Chondrocyte (in vitro differentiated cells): ENCODE data around the gene HSPG2. TPM values are rescaled to one million over a fixed set of nuclear protein-coding genes. Genes with fewer than 3 reads are reported as not detected.
A peak's percentile ranks its signal among the peaks of the same experiment; 100 is the strongest.

Experiments
- DNase-seq: peaks from one replicate; pipeline ENCODE4 v3.0.0; 2021; ENCODE audit warnings: mixed read lengths, low spot score
- H3K27ac Mint-ChIP-seq: one replicate; pipeline ENCODE4 v1.8.0; 2021; ENCODE audit warnings: mild to moderate bottlenecking, moderate library complexity, mixed read lengths; ENCODE audit not compliant: unreplicated experiment
- H3K27me3 Mint-ChIP-seq: 2 replicates; pipeline ENCODE4 v1.8.0; 2021; ENCODE audit warnings: low read depth, mixed read lengths
- H3K36me3 Mint-ChIP-seq: 2 replicates; pipeline ENCODE4 v1.8.0; 2021; ENCODE audit warnings: low read depth, mixed read lengths
- H3K4me1 Mint-ChIP-seq: 2 replicates; pipeline ENCODE4 v1.8.0; 2021; ENCODE audit warnings: low read depth, mild to moderate bottlenecking, mixed read lengths
- H3K4me3 Mint-ChIP-seq: one replicate; pipeline ENCODE4 v1.8.0; 2021; ENCODE audit warnings: mild to moderate bottlenecking, moderate library complexity, mixed read lengths; ENCODE audit not compliant: unreplicated experiment
- H3K9me3 Mint-ChIP-seq: 2 replicates; pipeline ENCODE4 v1.8.0; 2021; ENCODE audit warnings: low read depth, mixed read lengths
- total RNA-seq: library from RNA; stranded (reverse); gene quantifications from 3 replicates; pipeline ENCODE4 v1.2.1, GENCODE V29; 2021
- TF ChIP-seq, protein P1 (sequence below): fragments of 200-600 bp; sonication (generic); IDR thresholded peaks from 2 replicates; pipeline ENCODE4 v1.5.0; 2021; ENCODE audit warnings: antibody characterized with exemption, mild to moderate bottlenecking, moderate library complexity

The HSPG2 gene
- total RNA-seq, 1 donor from 2014 or later: 481 TPM

DNA sequence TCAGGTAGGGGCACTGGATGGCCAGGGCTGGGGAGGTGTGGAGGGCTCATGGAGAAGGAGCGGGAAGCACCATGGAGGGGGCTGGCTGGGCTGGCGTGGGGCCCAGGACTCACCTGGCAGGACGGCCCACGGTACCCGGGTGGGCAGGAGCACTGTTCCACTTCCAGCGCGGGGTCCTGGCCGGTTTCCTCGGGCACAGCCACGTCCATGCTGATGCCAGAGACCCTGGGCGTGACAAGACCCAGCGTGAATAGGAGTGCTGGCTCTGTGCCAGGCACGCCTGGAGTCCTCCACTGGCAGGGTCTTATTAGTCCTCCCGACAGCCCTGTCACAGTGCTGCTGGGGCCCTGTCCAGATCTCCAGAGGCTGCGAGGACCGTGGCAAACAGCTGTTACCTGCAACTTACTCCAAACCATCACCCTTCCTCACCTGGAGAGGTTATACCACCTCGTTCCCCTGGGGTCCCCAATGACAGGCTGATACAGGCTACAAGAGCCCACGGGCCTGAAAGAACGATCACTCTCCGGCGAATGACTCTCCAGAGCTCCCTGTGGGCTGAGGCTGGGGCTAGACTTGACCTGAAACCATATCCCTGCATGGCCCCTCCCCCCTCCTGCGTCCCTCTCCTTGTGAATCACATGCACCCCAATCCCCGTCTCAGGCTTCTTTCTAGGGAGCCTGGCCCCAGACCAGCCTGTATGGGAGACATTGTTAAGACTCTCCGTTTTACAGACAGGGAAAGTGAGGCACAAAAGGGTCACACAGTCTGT lies 62.1 kb downstream of the HSPG2 start:
- Mint-ChIP-seq H3K9me3 (no peaks in the 10 kb centered on the region), H3K36me3 (peaks cover 46% of the 10 kb centered on the region), H3K27me3 (no peaks in the 10 kb centered on the region), H3K27ac (no peak overlapping the region), H3K4me1 (peaks cover 12% of the 10 kb centered on the region), H3K4me3 (no peak overlapping the region)
- TF ChIP-seq, protein P1, sequence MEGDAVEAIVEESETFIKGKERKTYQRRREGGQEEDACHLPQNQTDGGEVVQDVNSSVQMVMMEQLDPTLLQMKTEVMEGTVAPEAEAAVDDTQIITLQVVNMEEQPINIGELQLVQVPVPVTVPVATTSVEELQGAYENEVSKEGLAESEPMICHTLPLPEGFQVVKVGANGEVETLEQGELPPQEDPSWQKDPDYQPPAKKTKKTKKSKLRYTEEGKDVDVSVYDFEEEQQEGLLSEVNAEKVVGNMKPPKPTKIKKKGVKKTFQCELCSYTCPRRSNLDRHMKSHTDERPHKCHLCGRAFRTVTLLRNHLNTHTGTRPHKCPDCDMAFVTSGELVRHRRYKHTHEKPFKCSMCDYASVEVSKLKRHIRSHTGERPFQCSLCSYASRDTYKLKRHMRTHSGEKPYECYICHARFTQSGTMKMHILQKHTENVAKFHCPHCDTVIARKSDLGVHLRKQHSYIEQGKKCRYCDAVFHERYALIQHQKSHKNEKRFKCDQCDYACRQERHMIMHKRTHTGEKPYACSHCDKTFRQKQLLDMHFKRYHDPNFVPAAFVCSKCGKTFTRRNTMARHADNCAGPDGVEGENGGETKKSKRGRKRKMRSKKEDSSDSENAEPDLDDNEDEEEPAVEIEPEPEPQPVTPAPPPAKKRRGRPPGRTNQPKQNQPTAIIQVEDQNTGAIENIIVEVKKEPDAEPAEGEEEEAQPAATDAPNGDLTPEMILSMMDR: no peak
- DNase-seq: peak; percentile 89

DNA sequence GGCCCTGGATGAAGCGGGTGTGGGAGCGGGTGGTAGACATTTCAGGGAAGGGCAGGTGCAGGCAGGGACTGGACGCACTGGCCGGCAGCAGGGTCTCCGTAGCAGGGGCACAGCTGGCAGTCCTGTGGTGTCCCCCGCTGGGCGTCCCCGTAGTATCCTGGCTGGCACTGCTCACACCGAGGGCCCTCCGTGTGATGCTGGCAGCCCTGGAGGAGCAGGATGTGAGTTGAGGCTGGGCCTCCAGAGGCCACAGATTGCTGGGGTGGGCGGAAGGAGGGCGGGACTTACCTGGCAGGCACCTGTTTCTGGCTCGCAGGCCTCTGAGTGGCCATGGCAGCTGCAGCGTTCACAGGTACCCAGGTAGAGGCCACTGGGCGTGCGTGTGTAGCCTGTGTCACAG lies 62.8 kb downstream of the HSPG2 start:
- no peak overlapping the region for H3K4me3 Mint-ChIP-seq
- H3K36me3 Mint-ChIP-seq: peaks cover 43% of the 10 kb centered on the region
- no peak for DNase-seq
- H3K27ac Mint-ChIP-seq: no peak overlapping the region
- peaks cover 18% of the 10 kb centered on the region for H3K4me1 Mint-ChIP-seq
- H3K9me3 Mint-ChIP-seq: no peaks in the 10 kb centered on the region
- H3K27me3 Mint-ChIP-seq: no peaks in the 10 kb centered on the region
- TF ChIP-seq, protein P1: no peak

DNA sequence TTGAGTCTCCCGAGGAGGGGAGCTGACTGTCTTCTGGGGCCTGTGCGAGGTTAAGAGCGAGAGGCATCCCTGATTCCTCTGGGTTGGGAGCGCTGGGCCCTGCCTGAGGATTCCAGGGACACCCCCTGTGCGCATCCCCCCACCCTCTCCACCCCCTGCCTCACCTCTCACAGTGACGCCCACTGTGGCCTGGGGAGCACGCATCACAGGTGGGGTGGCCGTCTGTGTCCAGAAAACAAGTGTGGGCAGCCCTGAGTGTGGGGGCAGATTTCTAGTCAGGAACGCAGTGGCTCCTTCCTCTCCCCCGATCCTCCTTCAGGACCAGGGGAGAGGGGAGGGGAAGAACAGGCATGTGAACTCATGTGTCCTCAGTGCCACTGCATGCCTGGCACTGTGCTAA lies 63.3 kb downstream of the HSPG2 start:
- Mint-ChIP-seq H3K27ac (no peak overlapping the region), H3K4me1 (peaks cover 21% of the 10 kb centered on the region), H3K9me3 (no peaks in the 10 kb centered on the region), H3K27me3 (no peaks in the 10 kb centered on the region), H3K4me3 (no peak overlapping the region), H3K36me3 (peaks cover 43% of the 10 kb centered on the region)
- TF ChIP-seq, protein P1: no peak
- DNase-seq: no peak

DNA sequence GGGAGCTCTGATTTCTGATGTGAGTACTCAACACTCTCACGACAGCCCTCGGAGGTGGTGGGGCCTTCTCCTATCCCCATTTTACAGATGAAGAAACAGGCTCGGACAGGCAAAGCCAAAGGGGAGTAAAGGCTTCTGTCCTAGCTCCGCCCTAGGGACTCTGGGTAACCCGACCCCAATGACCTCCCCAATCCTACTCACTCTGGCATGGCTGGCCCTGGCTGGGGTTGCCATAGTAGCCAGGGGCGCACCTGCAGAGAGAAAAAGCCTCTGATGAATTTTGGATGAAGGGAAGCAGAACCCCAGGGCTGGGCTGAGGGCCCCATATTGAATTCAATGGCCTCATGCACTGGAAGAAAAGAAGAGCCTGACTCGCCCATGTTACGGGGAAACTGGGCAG lies 63.9 kb downstream of the HSPG2 start:
- TF ChIP-seq, protein P1: no peak
- Mint-ChIP-seq H3K4me1 (peaks cover 24% of the 10 kb centered on the region), H3K36me3 (peaks cover 43% of the 10 kb centered on the region), H3K27ac (no peak overlapping the region), H3K27me3 (no peaks in the 10 kb centered on the region), H3K4me3 (no peak overlapping the region), H3K9me3 (no peaks in the 10 kb centered on the region)
- no peak for DNase-seq

DNA sequence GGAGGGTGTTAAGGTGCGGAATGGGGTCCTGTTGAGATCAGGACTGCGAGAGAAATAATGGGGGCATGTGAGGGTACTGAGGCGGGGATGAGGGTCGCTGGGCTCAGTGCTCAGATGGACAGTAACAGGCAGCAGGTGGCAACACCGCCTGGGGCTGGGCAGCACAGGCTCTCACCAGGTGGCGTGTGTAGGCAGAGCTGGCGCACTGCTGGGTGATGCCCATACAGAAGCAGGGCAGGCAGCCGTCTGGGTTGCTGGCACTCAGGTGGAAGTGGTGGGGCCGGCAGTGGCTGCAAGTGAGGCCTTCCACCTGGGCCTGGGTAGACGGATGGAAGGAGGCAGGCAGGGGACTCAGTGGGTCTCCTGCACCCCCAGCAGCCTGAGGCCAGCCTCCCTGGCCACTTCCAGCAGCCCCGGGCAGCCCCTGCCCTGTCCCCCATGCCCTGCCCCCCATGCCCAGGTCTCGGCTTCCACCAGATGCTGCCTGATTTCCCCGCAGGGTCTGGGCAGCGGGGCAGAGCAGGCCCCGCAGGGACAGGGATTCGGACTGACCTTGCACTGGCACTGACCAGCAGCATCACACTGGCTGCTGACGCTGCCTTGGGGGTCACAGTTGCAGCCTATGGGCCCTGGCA lies 64.5 kb downstream of the HSPG2 start:
- TF ChIP-seq, protein P1: no peak
- Mint-ChIP-seq H3K9me3 (no peaks in the 10 kb centered on the region), H3K27ac (peak overlapping the region; percentile 61), H3K4me1 (peaks cover 24% of the 10 kb centered on the region), H3K36me3 (peaks cover 38% of the 10 kb centered on the region), H3K27me3 (no peaks in the 10 kb centered on the region), H3K4me3 (no peak overlapping the region)
- DNase-seq: no peak
